GM13976 (cell line): ENCODE data around the gene EIF2B4.
A peak's percentile ranks its signal among the peaks of the same experiment; 100 is the strongest.

Experiments used
- DNase-seq: peaks from one replicate; pipeline ENCODE4 v3.0.0; 2012; ENCODE audit warnings: low spot score
- CTCF ChIP-seq: IDR thresholded peaks from 2 replicates; pipeline ENCODE4 v1.5.1; 2012; ENCODE audit warnings: borderline replicate concordance, mild to moderate bottlenecking; ENCODE audit not compliant: insufficient read depth; ENCODE audit errors: extremely low read depth, missing control alignments, control extremely low read depth
- in situ Hi-C: fragments of 300-500 bp; cut with MboI; formaldehyde crosslinking; loops from one replicate; pipeline ENCODE4 v1.12.0; 2022; ENCODE audit warnings: low sequenced_read_pairs, mixed read lengths, inconsistent platforms; ENCODE audit not compliant: unreplicated experiment

Gene EIF2B4

DNA sequence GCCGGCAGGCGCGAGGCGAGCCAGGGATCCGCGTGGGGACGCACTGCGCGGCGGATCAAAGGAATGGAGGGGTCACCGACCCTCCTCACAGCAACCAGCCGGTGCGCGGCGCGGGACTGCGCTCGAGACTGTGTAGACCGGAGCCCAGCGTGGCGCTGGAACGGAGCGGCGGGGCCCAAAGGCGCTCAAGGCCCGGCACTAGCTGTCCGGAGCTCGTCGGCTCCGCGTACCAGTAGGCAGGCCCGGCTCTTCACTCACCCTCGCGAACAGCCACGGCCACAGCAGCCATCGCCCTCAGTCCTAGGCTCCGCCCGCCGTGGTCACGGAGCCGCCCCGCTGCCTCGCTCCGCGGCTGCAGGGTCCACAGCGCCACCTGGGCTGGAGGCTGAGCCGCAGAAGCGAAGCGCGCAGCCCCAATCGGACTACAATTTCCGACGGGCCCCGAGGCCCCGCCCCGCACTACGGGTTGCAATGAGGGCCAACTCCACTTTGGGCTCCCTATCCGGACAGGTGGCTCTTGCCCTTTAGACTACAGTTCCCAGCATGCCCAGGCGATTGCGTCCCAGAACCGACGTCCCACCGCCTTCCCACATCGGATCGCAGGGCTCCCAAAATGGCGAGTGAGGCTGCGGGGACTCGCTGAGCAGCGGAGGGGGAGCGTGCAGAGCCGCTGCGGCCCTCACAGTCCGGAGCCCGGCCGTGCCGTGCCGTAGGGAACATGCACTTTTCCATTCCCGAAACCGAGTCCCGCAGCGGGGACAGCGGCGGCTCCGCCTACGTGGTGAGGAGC is at the start of gene EIF2B4, which contains the start of gene SNX17:
EIF2B4 (minus strand) TSS at position 313 of the 790 bp plus-strand sequence; CDS start at position 289, 24 bp downstream.
SNX17 (plus strand) TSS at position 591 of the 790 bp plus-strand sequence; CDS start at position 719, 128 bp downstream.
- in situ Hi-C loops = no loop called here
- TF ChIP-seq CTCF = peak; percentile 99
- DNase-seq = peak; percentile 96

GRCh38 chr2:27416151-27416550 is 46.0 kb upstream of the EIF2B4 start:
- no peak for DNase-seq
- no peak for TF ChIP-seq CTCF

DNA sequence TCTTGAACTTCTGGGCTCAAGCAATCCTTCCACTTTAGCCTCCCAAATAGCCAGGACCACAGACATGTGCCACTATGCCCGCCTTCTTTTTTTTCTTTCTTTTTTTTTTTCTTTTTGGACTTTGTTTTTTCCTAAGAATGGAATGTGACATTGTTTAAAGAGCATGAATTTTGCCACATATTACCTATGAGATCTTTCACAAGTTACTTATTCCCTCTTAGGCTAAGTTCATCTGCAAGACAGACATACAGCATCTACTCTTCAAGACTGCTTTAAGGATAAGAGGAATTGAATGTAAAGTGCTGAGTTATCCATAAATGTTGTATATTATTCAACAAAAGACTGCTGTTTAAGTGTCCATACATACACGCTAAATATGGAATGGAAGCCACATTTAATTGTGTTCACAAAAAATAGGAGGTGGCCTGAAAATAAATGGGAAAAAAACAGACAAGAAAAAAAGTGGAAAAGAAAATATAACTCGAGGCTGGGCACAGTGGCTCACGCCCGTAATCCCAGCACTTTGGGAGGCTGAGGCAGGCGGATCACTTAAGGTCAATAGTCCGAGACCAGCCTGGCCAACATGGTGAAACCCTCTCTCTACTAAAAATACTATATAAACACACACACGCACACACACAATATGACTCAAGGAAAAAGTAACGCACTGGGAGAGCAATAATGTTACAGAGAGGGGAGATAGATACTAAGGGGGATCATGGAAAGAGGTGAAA is 42.4 kb upstream of the EIF2B4 start:
- in situ Hi-C loops = no loop called here
- DNase-seq = no peak
- TF ChIP-seq CTCF = no peak

More at GRCh38 chr2:27416151-27416550, 46.0 kb upstream of the EIF2B4 start:
- in situ Hi-C loops = no loop called here

DNA sequence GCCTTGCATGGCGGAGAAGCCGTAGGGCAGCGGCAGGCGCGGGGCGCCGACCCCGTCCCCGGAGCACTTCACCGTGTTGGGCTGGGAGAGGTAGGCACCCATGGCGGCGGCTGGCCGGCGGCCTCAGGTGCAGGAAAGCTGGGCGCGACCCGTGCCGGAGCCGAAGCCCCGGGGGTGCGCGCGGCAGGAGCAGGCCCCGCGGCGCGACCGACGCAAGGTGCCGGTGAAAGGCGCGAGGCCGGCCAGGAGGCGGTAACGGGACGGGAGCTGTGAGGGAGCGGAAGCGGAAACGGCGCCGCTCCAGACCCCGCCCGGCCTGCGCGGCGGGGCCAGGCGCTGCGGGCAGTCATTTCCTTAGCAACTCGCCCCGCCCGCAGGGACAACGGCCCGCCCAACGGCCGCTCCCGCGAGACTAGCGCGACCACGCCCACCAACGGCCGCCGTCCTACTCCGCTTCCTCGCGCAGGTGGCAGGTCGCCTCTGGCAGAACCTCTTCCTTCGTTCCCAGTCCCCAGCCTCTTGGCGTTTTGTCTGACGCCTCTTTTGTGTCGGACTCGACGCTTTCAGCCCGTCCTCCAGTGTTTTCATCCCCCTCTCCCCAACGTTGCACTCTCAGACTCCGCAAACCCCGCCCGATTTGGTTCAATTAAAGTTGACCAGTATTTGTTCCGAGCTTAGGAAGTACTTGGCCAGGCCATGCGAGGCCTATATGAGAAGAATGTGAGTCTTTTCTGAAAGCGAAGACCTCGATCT is 39.4 kb upstream of the EIF2B4 start, which contains the start of gene PPM1G:
PPM1G (minus strand) TSS at position 271 of the 753 bp plus-strand sequence; CDS start at position 102, 169 bp downstream.
- in situ Hi-C loops = no loop called here
- DNase-seq = peak; percentile 99
- no peak for TF ChIP-seq CTCF

DNA sequence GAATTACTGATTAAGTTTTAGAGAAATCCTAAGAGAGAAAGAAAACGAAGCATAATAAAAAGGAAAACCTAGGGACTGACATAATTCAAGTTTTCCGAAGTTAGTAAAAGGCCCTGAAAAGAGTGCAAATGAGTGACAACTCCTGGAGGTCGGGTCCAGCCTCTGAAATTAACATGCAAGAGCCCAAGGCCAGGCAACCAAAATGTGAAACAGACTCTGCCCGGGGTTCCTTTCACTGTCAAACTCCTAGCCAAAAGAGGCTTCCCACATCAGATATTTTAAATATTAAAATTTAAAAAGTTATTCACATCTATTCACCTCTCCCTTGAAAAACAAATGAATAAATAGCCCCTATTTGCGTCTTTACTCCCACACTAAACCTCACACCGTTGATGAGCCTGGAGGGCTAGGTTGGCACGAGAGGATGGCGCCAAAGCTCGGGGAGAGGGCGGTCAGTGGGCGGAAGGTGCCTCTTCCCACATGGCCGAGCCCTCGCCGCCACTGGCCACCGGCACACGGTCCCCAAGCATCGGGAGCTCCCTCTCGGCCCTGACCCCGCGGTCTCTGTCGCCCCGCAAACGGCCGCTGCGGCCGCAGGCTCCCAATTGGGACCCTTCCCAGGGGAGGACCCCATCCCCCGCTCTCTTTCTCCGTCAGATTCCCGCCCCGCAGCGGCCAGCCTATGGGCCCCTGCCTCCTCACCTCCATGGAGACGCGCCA is 38.6 kb upstream of the EIF2B4 start:
- in situ Hi-C loops = no loop called here
- no peak for TF ChIP-seq CTCF
- DNase-seq = peak; percentile 50
